GM12878 (cell line): ENCODE results near the gene NINL. TPM values are rescaled to one million over a fixed set of nuclear protein-coding genes. Genes with fewer than 3 reads are reported as not detected.

Source experiments
- ATAC-seq: fragments of 200-7000 bp; cut with Tn5 transposase; 3 replicates; pipeline ENCODE4 v1.9.1; 2020; ENCODE audit warnings: mild to moderate bottlenecking, moderate library complexity
- BruUV-seq: library from RNA; stranded (reverse); fragments of 400-500 nt; replicated peaks from 2 replicates; lab custom pipeline; 2021; lab: Mats Ljungman, UMichigan
- CTCF ChIA-PET: fragments of 300-600 bp; sonication (Branson Sonifier 250); formaldehyde crosslinking; extraction: SDS; loops from one replicate; lab custom pipeline; 2021; ENCODE audit warnings: inconsistent platforms; lab: Yijun Ruan, JAX
- POLR2A ChIA-PET: fragments of 350-600 bp; formaldehyde crosslinking; extraction: SDS; loops from one replicate; lab custom pipeline; 2021; ENCODE audit warnings: inconsistent platforms; lab: Charles Lee
- RAD21 ChIA-PET: fragments of 300-600 bp; sonication (Branson Sonifier 250); formaldehyde crosslinking; loops from one replicate; lab custom pipeline; 2023; ENCODE audit warnings: antibody characterized with exemption; ENCODE audit not compliant: unreplicated experiment; lab: Charles Lee
- SMC1A ChIA-PET: fragments of 300-600 bp; sonication (Branson Sonifier 250); formaldehyde crosslinking; loops from one replicate; lab custom pipeline; 2023; ENCODE audit not compliant: unreplicated experiment, uncharacterized antibody; lab: Charles Lee
- DNase-seq: peaks from one replicate; pipeline ENCODE4 v3.0.0-alpha.2; 2011; ENCODE audit warnings: low read depth, low spot score
- FAIRE-seq: peaks from 3 replicates; lab custom pipeline; 2011; peaks lifted over from hg19 to GRCh38; lab: Jason Lieb, UNC
- H2AFZ ChIP-seq: 2 replicates; pipeline ENCODE4 v1.6.0; 2011; ENCODE audit warnings: low read depth, low read length, control low read depth; ENCODE audit not compliant: control insufficient read depth
- H3K27ac ChIP-seq: 2 replicates; pipeline ENCODE4 v1.5.1; 2011; ENCODE audit warnings: control low read depth; ENCODE audit not compliant: control insufficient read depth, insufficient read depth
- H3K27me3 ChIP-seq, 2 experiments: replicated peaks in 1 of 2; 2 replicates each; pipeline versions ENCODE4 v1.6.0 to v1.6.1; 2011; ENCODE audit warnings: low read length in 1 of 2; ENCODE audit not compliant: control insufficient read depth in 2 of 2, insufficient read depth in 2 of 2
- H3K36me3 ChIP-seq, 2 experiments: 2 replicates each; pipeline ENCODE4 v1.5.1; 2011; ENCODE audit warnings: low read length in 1 of 2; ENCODE audit not compliant: control insufficient read depth in 2 of 2, insufficient read depth in 2 of 2
- H3K4me1 ChIP-seq: 2 replicates; pipeline ENCODE4 v1.6.1; 2011; ENCODE audit warnings: mild to moderate bottlenecking, low read length, moderate library complexity, mixed read lengths; ENCODE audit not compliant: control insufficient read depth, insufficient read depth
- H3K4me2 ChIP-seq: 2 replicates; pipeline ENCODE4 v1.6.0; 2011; ENCODE audit warnings: control low read depth; ENCODE audit not compliant: control insufficient read depth, insufficient read depth
- H3K4me3 ChIP-seq: fragments of 200-600 bp; sonication (generic); 2 replicates; pipeline ENCODE4 v1.5.1; 2016
- H3K79me2 ChIP-seq: 2 replicates; pipeline ENCODE4 v1.6.0; 2011; ENCODE audit warnings: low read length; ENCODE audit not compliant: control insufficient read depth, insufficient read depth
- H3K9ac ChIP-seq: 2 replicates; pipeline ENCODE4 v1.8.0; 2011; ENCODE audit warnings: low read length, control low read depth, mixed read lengths; ENCODE audit not compliant: control insufficient read depth, insufficient read depth
- H3K9me3 ChIP-seq: replicated peaks from 3 replicates; pipeline ENCODE4 v1.5.1; 2011; ENCODE audit warnings: mild to moderate bottlenecking, low read length; ENCODE audit not compliant: control insufficient read depth, insufficient read depth
- H4K20me1 ChIP-seq: 2 replicates; pipeline ENCODE4 v1.6.0; 2011; ENCODE audit not compliant: control insufficient read depth, insufficient read depth
- BRCA1 ChIP-seq: IDR thresholded peaks from 2 replicates; pipeline ENCODE4 v1.6.1; 2011; ENCODE audit warnings: low read depth, low read length, improper control_type of control experiment
- CBX5 ChIP-seq: sonication (generic); IDR thresholded peaks from 2 replicates; pipeline ENCODE4 v1.6.1; 2016; ENCODE audit warnings: low read depth, moderate library complexity, mild to moderate bottlenecking, inconsistent platforms
- NFYA ChIP-seq: IDR thresholded peaks from 2 replicates; pipeline ENCODE4 v1.6.1; 2011; ENCODE audit warnings: low read depth, mild to moderate bottlenecking, low read length, improper control_type of control experiment, borderline replicate concordance
- TCF3 ChIP-seq: IDR thresholded peaks from 2 replicates; pipeline ENCODE4 v1.6.1; 2012; ENCODE audit warnings: low read depth, mild to moderate bottlenecking, low read length, borderline replicate concordance; ENCODE audit not compliant: insufficient read depth
- ZBTB33 ChIP-seq: fragments of 450-650 bp; IDR thresholded peaks from 2 replicates; pipeline ENCODE4 v1.6.1; 2017; ENCODE audit warnings: mild to moderate bottlenecking
- WGBS: methylation state at CpG from one replicate; pipeline ENCODE4 v1.1.6; 2016; ENCODE audit warnings: low lambda C conversion rate; ENCODE audit not compliant: insufficient replicate concordance, insufficient coverage; ENCODE audit errors: missing lambda C conversion rate; 5-methylcytosine and 5-hydroxymethylcytosine counted together
- in situ Hi-C: fragments of 300-500 bp; cut with MboI; formaldehyde crosslinking; loops from 9 replicates; pipeline ENCODE4 v1.14.3; 2018; ENCODE audit warnings: mixed read lengths
- intact Hi-C: fragments of 100-400 bp; cut with micrococcal nuclease; formaldehyde crosslinking; loops from one replicate; pipeline ENCODE4 v1.14.2; 2022; ENCODE audit not compliant: unreplicated experiment
- polyA plus RNA-seq, 11 experiments: library from polyadenylated mRNA; depleted of rRNA in 4 of 11; unstranded in 6 of 11; stranded (reverse) in 5 of 11; fragments of >200 nt; fragmentation: Nextera tagmentation in 4 of 11; fragmentation: Illumina TruSeq in 1 of 11; extraction: Ambion mirVana in 4 of 11; extraction: Trizol in 1 of 11; gene quantifications; 1 replicate in 1 of 11; 2 replicates in 10 of 11; pipeline versions ENCODE4 v1.2.1 to v1.2.3, GENCODE V29; 2011 to 2016; ENCODE audit warnings: inconsistent platforms in 2 of 11, missing spikeins in 2 of 11, low read depth in 1 of 11
- total RNA-seq, 4 experiments: library from RNA; depleted of rRNA in 3 of 4; stranded (reverse); fragments of >200 nt in 3 of 4; fragmentation: Illumina TruSeq in 1 of 4; extraction: Trizol in 1 of 4; gene quantifications; 2 replicates each; pipeline versions ENCODE4 v1.2.1 to v1.2.3, GENCODE V29; 2013 to 2021
- TF ChIP-seq, protein P1 (sequence below): IDR thresholded peaks from 2 replicates; pipeline ENCODE4 v1.6.1; 2012; ENCODE audit warnings: low read depth, low read length, improper control_type of control experiment

The NINL gene
- total and polyA plus RNA-seq, 10 of the 15 experiments (the other 5 are each of a cell fraction or from before 2014, with no cell fraction given) = 0.04 to 0.77 (median 0.23) TPM; not detected in 1

DNA sequence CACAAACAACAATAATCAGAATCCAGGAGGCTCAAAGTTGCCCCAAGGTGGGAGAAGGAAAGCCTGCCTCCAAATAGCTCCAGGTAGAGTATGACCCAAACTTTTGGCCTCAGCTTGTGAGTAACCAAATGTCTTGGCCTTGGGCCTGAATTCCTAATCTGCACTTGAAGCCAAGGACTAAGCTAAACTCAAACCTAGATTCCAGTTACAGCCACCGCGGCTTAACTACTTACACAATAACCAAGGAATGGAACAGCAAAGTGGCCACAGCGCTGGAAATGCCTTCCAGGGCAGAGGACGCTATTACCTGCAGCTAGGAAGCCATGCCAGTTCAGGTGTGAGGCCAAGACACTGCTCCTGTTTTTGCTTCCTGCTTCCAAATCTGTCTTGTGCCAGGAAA is 4.6 kb downstream of the NINL start (continued):
- TF ChIP-seq, protein P1, sequence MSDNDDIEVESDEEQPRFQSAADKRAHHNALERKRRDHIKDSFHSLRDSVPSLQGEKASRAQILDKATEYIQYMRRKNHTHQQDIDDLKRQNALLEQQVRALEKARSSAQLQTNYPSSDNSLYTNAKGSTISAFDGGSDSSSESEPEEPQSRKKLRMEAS = no peak
- TF ChIP-seq, all 136 proteins: peak for 0

DNA sequence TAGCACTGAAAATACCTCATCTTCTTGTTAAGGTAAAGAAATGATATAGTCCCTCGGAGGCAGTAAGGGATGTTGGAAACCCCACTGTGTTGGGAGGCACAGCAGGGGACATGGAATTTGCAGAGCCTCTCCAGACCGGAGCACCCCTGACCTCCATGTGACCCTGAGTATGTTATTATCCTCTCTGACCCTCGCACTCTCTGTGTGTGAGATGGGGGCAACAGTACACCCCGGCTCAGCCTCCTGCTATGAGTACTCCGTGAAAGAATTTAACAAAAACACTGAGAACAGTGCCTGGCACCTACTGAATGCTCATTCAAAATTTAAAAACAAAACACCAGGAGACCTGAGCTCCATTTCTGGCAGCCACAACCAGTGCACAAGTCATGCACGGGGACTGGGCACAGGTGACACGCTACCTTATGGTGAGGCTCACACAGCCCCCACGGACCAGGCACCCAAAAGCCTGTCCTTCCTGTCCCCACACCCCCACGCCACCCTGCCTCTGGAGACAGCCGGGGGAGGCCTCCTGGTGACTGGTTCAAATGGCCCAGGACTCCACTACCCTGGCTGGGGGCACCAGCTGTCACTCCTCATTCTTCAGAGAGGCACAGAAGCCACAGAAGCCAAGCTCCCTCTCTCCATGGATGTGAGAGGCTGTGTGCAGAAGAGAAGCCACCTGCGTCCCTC is 6.1 kb downstream of the NINL start:
- no TSS peak for BruUV-seq
- TF ChIP-seq NFYA = no peak
- no peak for TF ChIP-seq BRCA1
- no peak for TF ChIP-seq TCF3
- TF ChIP-seq ZBTB33 = no peak
- TF ChIP-seq CBX5 = no peak
- in situ Hi-C loops (loop anchor here (5.0 kb wide), 1 partner anchor 77 kb away; no protein-coding TSS in a partner anchor), intact Hi-C loops (no loop called here)
- ChIA-PET CTCF (no interaction called here), SMC1A (no interaction called here), POLR2A (interaction anchor here (0.6 kb wide), 1 partner anchor 30 kb away, joined by 3 read pairs; no protein-coding TSS in a partner anchor), RAD21 (no interaction called here)
- Histone ChIP-seq H3K4me1 (no peaks in the 10 kb centered on the region), H3K36me3 (no peaks in the 10 kb centered on the region), H3K9me3 (no peaks in the 10 kb centered on the region), H3K4me3 (no peak overlapping the region), H4K20me1 (no peaks in the 10 kb centered on the region), H3K4me2 (no peak overlapping the region), H3K79me2 (no peaks in the 10 kb centered on the region), H2AFZ (no peak overlapping the region), H3K27me3 (no peaks in the 10 kb centered on the region), H3K27ac (no peak overlapping the region), H3K9ac (no peak overlapping the region)
- DNase-seq (no peak), ATAC-seq (no peak), FAIRE-seq (no peak)
- WGBS = 45% methylated on average over 11 of the region's 11 CpGs
